ENCODE measurements around the gene HDHD3.

HDHD3 gene

DNA sequence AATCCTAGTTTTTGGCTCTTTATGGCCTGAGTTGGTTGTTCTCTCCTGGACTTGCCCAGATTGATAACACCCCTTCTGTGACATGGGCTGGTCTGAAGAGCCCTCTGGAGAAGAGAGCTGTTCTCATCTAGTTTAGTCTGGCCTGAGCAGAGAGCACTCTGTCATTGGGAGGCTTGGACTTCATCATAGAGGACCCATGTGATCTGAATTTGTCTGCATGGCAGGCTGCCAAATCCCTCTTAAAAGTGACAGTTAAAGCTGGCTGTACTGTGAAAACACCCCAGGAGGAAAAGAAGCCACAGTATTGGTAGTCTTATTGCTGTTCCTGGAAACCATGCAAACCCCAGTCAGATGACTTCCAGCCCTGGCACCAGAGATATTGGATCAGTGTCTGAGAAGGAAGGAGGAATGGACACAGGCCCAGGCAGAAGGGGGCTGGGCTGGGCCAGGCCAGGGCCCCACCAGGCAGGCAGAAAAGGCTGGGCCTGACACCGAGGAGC lies 33.0 kb downstream of the HDHD3 start:
- Histone ChIP-seq H3K9ac (ENCODE audit: low read length) (peak overlapping the region; percentile 41), H3K9me3 (ENCODE audit: control insufficient read depth, low read length) (no peaks in the 10 kb centered on the region), H3K4me1 (ENCODE audit: control insufficient read depth, insufficient read depth, low read length) (peaks cover 14% of the 10 kb centered on the region), H3K36me3 (ENCODE audit: control insufficient read depth, insufficient read depth, low read length, severe bottlenecking) (no peaks in the 10 kb centered on the region), H3K4me3 (ENCODE audit: low read length) (no peak overlapping the region), H3K27me3 (replicated peaks; ENCODE audit: control insufficient read depth, insufficient read depth, low read length) (no peaks in the 10 kb centered on the region)
- peak; percentile 38 for DNase-seq (ENCODE audit: low read depth)

DNA sequence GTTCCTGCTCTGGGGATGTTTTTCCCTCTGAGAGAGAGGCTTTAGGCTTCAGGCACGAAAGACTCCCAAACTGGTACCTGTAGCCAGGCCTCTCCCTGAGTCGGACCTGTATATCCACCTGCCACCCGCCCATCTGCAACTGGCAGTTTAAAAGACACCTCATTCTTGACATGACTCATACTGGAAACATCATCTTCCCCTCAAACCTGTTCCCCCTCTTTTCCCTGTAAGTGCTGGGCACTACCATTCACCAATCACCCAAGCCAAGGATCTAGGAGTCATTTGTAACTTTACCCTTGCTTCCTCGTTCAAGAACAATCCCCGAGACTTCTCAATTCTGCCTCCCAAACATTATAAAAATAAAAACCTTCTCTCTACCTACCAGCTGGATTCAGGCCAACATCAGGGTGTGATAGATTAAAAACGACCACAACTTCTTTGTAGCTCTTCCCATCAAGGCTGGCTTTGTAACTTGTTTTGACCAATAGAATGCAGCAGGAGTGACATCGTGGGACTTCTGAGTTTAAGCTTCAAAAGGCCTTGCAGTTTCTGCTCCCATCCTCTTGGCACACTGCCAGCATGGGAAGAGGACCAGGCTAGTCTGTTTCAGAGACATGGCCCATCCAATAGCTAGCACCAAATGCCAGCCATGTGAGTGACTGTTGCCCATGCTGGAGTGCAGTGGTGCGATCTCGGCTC lies 34.9 kb downstream of the HDHD3 start:
- no peak for DNase-seq (ENCODE audit: low read depth)
- no peak overlapping the region for H3K9ac ChIP-seq (ENCODE audit: low read length)
- H3K4me3 ChIP-seq (ENCODE audit: low read length) = no peak overlapping the region
- peaks cover 14% of the 10 kb centered on the region for H3K4me1 ChIP-seq (ENCODE audit: control insufficient read depth, insufficient read depth, low read length)
- no peaks in the 10 kb centered on the region for H3K36me3 ChIP-seq (ENCODE audit: control insufficient read depth, insufficient read depth, low read length, severe bottlenecking)
- H3K27me3 ChIP-seq (replicated peaks; ENCODE audit: control insufficient read depth, insufficient read depth, low read length) = no peaks in the 10 kb centered on the region
- H3K9me3 ChIP-seq (ENCODE audit: control insufficient read depth, low read length) = no peaks in the 10 kb centered on the region

DNA sequence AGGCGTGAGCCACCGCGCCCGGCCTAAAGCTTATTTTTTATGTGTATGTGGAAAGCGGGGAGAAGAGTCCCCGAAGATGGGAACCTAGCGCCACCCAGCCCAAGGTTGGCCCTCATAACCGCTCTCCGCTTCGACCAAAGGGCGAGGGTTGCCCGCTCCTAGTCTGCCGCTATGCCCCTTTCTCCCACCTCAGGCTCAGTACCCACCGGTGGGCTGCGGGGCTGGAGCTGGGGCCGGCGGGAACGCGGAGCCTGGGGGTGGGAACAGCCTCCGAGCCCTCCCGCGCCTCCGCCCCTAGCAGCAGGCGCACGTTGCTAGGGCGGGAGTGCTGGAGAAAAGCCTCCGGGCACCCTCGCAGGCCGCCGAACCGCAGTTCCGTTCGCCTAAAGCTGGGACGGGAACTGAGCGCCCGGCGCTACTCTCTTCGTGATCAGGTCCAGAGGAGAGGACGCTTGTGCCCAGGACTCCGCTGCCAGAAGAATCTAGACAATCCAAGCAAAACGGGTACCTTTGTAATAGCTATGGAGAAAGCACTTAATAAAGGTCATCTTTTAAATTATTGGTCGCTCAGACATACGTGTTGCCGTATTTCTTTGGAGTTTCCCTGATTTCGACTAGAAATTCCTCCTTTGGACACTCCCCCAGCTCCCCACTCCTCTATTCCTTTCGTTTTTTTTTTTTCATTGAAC lies 36.6 kb downstream of the HDHD3 start, which contains the start of gene WDR31:
Gene WDR31, minus strand, starts transcription at position 265 of the 689 bp plus-strand sequence. CDS start 8,253 bp downstream, outside the sequence.
- Histone ChIP-seq H3K9ac (ENCODE audit: low read length) (peak within 1 kb of the TSS; percentile 89), H3K36me3 (ENCODE audit: control insufficient read depth, insufficient read depth, low read length, severe bottlenecking) (no peaks in the 10 kb centered on the region), H3K4me1 (ENCODE audit: control insufficient read depth, insufficient read depth, low read length) (peaks cover 14% of the 10 kb centered on the region), H3K27me3 (replicated peaks; ENCODE audit: control insufficient read depth, insufficient read depth, low read length) (no peaks in the 10 kb centered on the region), H3K4me3 (ENCODE audit: low read length) (peak within 1 kb of the TSS; percentile 94), H3K9me3 (ENCODE audit: control insufficient read depth, low read length) (no peaks in the 10 kb centered on the region)
- peak; percentile 95 for DNase-seq (ENCODE audit: low read depth)

DNA sequence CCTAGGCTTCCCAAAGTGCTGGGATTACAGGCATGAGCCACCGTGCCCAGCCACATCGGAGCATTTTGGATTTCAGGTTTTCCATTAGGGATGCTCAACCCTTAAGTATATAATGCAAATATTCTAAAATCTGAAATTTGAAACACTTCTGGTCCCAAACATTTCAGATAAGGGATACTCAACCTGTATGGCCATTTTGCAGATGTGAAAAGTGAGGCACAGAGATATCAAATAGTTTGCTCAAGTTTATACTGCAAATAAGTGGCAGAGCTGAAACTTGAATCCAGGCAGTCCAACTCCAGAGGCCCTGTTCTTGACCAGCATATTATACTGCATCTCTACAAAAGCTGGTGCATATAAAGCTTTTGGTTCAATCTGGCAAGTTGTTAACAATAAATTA lies 39.1 kb downstream of the HDHD3 start:
- Histone ChIP-seq H3K27me3 (replicated peaks; ENCODE audit: control insufficient read depth, insufficient read depth, low read length) (no peaks in the 10 kb centered on the region), H3K4me3 (ENCODE audit: low read length) (no peak overlapping the region), H3K4me1 (ENCODE audit: control insufficient read depth, insufficient read depth, low read length) (peaks cover 5% of the 10 kb centered on the region), H3K36me3 (ENCODE audit: control insufficient read depth, insufficient read depth, low read length, severe bottlenecking) (no peaks in the 10 kb centered on the region), H3K9me3 (ENCODE audit: control insufficient read depth, low read length) (no peaks in the 10 kb centered on the region), H3K9ac (ENCODE audit: low read length) (no peak overlapping the region)
- DNase-seq (ENCODE audit: low read depth) = no peak

DNA sequence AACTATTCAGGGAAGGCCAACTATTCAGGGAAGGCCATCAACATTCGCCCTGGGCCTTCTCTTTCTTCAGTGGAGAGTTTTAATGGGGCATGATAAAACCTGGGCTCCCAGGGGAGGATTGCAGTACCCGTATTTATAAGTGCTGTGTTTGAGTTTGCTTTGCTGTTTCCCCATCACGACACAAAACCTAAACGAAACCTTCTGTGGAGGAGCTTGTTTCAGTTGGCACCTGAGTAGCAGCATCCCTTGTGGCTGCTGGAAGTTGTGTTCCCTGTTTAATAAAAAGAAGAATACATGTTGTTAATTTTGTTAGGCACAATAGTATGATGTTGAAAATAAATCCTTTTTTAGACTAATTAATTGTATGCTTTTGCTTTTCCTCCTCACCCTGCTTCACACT lies 45.0 kb downstream of the HDHD3 start:
- no peak for DNase-seq (ENCODE audit: low read depth)

DNA sequence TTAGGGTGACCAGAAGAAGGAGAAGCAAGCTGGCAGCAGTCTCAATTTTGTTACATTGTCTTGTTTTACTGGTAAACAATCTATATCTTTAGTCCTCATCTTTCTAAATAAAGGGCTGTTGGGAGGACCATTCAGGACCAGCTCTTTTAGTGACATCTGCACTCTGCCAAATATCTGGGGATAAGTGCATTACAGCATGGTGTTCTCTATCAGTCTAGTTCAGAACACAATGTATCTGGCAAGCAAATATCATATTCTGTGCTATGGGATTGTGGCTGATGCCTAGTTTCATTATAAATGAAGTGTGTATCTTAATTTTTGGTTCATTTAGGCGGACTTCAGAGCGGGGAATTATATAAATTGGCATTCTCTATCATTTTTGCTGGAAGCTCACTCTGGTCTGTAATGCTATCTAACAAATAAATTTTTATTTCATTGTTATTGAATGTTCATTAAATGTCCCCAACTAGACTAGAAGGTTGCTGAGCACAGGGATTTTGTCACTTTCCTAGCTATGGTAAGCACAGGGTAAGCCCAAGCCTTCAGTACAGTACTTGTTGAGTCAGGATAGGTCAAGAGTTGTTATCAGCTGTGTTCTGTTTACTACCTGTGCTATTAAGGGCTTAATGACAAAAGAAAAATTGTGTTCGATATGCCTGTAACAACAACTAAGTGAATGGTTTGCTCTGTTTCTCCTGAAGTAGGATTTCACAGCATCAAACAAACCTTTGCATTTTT lies 48.6 kb downstream of the HDHD3 start:
- no peak for DNase-seq (ENCODE audit: low read depth)
- H3K9ac ChIP-seq (ENCODE audit: low read length) = no peak overlapping the region
- H3K4me3 ChIP-seq (ENCODE audit: low read length) = no peak overlapping the region
- H3K4me1 ChIP-seq (ENCODE audit: control insufficient read depth, insufficient read depth, low read length) = no peaks in the 10 kb centered on the region
- no peaks in the 10 kb centered on the region for H3K9me3 ChIP-seq (ENCODE audit: control insufficient read depth, low read length)
- no peaks in the 10 kb centered on the region for H3K27me3 ChIP-seq (replicated peaks; ENCODE audit: control insufficient read depth, insufficient read depth, low read length)
- H3K36me3 ChIP-seq (ENCODE audit: control insufficient read depth, insufficient read depth, low read length, severe bottlenecking) = no peaks in the 10 kb centered on the region

More for the DNA sequence above, 45.0 kb downstream of the HDHD3 start:
- H3K27me3 ChIP-seq (replicated peaks; ENCODE audit: control insufficient read depth, insufficient read depth, low read length) = no peaks in the 10 kb centered on the region
- no peaks in the 10 kb centered on the region for H3K4me1 ChIP-seq (ENCODE audit: control insufficient read depth, insufficient read depth, low read length)
- no peaks in the 10 kb centered on the region for H3K9me3 ChIP-seq (ENCODE audit: control insufficient read depth, low read length)
- no peak overlapping the region for H3K4me3 ChIP-seq (ENCODE audit: low read length)
- no peak overlapping the region for H3K9ac ChIP-seq (ENCODE audit: low read length)
- no peaks in the 10 kb centered on the region for H3K36me3 ChIP-seq (ENCODE audit: control insufficient read depth, insufficient read depth, low read length, severe bottlenecking)

DNA sequence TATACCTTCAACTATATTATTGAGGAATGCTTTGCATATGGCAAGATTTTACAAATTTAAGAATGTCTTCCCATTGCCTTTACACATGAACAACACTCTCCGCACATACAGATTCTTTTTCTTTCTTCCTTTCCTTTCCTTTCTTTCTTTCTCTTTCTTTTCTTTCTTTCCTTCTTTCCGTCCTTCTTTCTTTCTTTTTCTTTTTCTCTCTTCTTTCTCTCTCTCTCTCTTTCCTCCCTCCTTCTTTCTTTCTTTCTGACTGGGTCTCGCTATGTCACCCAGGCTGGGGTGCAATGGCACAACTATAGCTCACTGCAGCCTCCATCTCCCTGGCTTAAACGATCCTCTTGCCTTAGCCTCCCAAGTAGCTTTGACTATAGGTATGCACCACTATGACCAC lies 50.6 kb downstream of the HDHD3 start:
- Histone ChIP-seq H3K4me1 (ENCODE audit: control insufficient read depth, insufficient read depth, low read length) (no peaks in the 10 kb centered on the region), H3K4me3 (ENCODE audit: low read length) (no peak overlapping the region), H3K9me3 (ENCODE audit: control insufficient read depth, low read length) (no peaks in the 10 kb centered on the region), H3K27me3 (replicated peaks; ENCODE audit: control insufficient read depth, insufficient read depth, low read length) (no peaks in the 10 kb centered on the region), H3K36me3 (ENCODE audit: control insufficient read depth, insufficient read depth, low read length, severe bottlenecking) (no peaks in the 10 kb centered on the region), H3K9ac (ENCODE audit: low read length) (no peak overlapping the region)
- no peak for DNase-seq (ENCODE audit: low read depth)

Measured in adipocyte (in vitro differentiated cells).